GM08714 (cell line): ENCODE results near the gene IFRD1.
"Not testable (repeated sequence)": the region's sequence is repeated elsewhere in the genome, so short reads cannot be mapped to it uniquely, and the experiment has no call there.

Experiments used
- H3K4me3 ChIP-seq: fragments of 200-500 bp; sonication (Bioruptor generic); 2 replicates; pipeline ENCODE4 v1.5.1; 2014; ENCODE audit warnings: mild to moderate bottlenecking, low read length, inconsistent platforms
- ZNF274 ChIP-seq: IDR thresholded peaks from 2 replicates; pipeline ENCODE4 v1.6.1; 2012; ENCODE audit warnings: mild to moderate bottlenecking, low read depth, low read length

The IFRD1 gene

DNA sequence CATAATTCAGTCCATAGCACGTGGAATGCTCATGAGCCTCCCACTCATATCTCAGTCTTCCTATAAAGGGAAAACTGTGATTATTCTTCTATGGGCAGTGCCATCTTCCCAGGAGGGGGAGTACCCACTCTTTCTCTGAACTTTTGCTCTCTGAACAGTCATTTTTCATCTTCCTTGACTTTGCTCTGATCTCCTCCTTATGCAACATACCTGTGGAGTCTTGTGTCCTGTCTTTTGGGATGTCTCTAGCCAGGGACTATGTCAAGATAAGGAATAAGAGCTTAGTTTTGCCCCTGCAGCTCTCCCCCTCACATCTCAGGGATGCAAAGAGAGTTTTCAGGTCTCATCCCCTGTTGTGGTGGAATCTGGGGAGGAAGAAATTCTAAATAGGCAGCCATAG is 58.1 kb downstream of the IFRD1 start:
- no peak overlapping the region for H3K4me3 ChIP-seq
- TF ChIP-seq ZNF274, result no peak

DNA sequence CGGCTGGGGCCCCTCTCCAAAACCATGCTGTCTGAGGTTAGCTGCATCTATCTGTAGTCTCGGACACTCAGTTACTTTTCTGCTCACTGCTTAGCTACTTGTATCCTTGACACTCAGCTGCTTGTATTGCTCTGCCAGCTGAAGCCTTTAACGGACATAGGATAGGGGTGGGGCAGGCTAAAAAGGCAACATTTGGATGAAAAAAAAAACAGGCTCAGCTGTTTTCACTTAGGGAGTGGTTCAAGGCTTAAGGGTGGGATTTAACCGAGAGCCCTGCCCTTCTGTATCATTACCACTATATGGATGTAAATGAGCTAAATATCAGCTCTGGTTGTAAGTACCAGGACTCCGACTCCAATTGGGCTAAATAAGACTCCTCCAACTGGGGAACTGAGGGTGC is 59.1 kb downstream of the IFRD1 start:
- no peak overlapping the region for H3K4me3 ChIP-seq
- TF ChIP-seq ZNF274, result no peak

DNA sequence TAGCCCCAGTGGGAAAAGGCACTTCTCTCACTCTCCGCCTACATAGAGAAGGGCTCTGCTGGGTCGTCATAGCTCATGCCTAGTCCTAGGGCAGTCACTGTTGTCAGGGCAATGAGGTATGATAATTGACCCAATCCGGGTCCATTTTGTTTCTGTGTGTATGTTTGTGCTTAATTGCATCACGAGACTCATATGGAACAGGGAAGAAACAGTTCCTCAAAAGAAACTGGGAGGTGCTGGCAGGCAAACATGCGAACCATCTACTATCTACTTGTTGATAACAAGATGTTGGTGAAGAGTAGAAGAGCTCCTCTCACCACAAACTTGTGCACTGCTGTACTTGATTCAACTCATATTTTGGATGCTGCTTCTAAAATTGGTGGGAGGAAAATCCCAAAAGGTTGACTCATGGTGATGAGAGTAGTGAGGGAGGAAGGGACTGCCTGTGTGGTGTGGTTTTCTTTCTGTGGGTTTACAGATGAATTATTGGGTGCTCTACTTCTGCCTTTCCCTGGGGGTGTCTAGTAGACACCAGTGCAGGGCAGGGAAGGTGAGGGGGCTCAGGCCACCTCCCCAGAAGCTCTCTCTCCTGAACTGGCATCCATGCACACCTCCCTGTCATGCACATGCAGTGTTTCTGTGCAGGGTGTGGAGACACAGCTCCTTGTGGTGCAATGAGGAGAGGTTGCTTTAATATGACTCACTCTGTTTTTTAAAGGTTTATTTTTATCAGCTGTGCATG is 59.9 kb downstream of the IFRD1 start:
- no peak overlapping the region for H3K4me3 ChIP-seq
- no peak for TF ChIP-seq ZNF274

DNA sequence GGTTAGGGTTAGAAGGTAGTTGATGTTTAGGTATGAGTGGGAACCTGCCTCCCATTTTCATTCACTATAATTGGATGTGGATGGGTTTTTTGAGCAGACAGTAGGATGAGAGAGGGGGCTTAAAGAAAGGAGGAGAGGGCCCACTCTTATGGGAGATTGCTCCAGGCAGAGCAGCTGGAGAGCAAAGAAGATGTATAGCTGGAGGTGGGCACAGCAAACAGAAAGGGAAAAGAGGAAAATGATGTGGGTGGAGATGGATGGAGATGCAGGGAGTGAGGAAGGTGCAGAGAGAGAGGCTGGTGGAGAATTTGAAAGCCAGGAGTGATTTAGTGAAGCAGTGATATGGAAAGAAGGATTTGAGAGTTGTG is 60.5 kb downstream of the IFRD1 start:
- no peak overlapping the region for H3K4me3 ChIP-seq
- no peak for TF ChIP-seq ZNF274

DNA sequence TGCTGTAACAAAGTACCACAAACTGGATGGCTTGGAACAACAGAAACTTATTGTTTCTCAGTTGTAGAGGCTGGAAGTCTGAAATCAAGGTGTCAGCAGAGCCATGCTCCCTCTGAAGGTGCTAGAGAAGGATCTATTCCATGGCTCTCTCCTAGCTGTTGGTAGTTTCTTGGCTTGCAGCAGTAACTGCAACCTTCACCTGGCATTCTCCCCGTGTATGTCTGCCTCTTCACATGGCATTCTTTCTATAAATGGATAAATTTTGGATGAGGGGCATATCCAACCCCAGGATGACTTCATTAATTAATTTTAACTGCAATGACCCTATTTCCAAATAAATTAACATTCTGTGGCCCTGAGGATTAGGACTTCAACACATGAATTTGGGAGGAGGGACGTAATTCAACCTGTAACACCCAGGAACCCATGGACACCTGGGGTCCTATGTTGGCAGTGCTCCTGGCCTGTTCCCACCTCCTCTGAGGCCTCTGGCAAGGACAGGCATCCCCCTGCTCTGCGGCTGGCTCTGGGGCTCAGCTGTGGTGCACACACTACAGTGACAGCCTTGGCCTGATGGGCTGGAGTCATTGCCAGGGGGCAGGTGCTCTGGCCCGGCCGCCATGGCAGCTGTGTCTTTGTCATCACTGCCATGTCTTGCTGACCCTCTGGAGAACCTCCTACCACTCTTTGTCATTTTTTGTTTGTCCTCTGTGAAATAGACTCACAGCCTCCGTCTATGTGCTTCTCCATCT is 61.4 kb downstream of the IFRD1 start:
- TF ChIP-seq ZNF274, result no peak
- H3K4me3 ChIP-seq, result no peak overlapping the region

DNA sequence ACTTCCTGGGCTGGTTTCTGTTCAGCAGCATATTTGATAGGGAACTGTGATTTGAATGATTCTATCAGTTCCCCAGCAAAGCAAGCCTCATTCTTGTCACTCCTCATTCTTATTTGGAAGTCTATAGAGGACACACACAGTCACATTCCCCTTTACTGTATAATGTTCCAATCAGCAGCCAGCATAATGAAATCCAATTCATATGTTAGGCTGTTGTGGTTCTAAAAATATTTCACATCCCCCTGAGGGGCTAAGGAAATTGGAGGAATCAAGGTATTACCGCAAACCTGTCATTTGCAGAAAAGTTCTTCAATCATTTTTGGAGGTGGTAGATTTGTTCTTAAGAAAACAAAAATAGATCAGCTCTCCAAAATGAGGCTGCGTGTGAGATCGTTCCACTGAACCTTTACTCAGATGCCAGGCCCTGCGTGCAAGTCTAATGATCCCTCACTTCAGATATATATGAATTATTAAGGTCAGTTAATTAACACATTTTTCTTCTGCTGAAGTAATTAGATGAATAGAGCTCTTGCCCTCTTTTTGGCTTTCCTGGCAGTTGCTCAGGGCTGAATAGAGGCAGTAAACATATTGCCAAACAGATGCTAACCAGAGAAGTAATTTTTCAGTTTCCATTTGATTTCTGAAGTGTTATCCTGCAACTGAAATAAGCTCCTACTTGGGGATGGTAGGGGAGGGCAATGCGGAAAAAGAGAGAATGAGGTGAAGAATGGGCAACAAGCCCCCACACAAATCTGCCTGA is 62.4 kb downstream of the IFRD1 start:
- no peak for TF ChIP-seq ZNF274
- H3K4me3 ChIP-seq, result no peak overlapping the region

DNA sequence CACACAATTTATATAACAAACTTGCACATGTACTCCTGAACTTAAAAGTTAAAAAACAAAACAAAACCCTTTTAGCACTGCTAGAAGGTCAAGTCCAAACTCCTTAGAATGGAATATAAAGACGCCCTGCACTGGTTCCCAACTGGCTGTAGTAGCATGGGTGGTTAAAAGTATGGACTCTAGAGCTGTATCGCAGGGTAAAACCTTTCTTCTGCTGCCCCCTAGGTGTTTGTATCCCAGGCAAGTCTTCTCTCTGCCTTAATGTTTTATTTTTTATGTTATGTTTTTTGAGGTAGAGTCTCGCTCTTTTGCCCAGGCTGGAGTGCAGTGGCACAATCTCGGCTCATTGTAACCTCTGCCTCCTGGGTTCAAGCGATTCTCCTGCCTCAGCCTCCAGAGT is 65.7 kb downstream of the IFRD1 start:
- no peak for TF ChIP-seq ZNF274

DNA sequence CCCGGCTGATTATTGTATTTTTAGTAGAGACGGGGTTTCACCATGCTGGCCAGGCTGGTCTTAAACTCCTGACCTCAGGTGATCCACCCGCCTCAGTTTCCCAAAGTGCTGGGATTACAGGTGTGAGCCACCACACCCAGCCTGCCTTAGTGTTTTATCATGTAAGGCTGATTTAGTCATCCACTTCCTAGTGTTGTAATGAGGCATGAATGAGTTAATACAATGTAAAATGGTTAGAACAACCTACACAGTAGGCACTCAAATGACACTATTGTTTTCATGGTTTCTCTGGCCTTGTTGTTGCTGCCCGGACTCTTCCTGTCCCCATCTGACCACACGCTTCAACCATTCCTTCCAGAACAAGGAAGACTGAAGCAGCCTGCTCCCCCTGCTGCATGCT is 66.2 kb downstream of the IFRD1 start:
- not testable (repeated sequence) for H3K4me3 ChIP-seq

More for the DNA sequence above, 65.7 kb downstream of the IFRD1 start:
- H3K4me3 ChIP-seq, result no peak overlapping the region

DNA sequence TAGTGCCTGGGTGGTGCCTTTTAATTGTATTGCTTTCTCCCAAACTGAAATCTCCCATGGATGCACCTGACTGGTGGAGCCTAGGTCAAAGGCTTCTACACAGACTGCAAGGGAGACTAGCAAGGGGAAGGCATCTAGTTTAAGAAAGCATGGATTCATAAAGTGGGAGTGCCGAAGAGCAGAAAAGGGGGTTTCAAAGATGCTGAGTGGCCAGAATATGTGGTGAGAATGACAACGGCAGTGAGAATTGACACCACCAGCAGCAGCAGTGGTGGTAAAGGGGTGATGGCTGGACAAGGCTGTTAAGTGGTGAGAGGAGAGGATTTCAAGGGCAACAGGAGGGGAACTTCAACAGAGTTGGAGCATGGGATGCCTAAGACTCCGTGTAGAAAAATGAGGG is 67.2 kb downstream of the IFRD1 start:
- H3K4me3 ChIP-seq, result no peak overlapping the region
- TF ChIP-seq ZNF274, result no peak

DNA sequence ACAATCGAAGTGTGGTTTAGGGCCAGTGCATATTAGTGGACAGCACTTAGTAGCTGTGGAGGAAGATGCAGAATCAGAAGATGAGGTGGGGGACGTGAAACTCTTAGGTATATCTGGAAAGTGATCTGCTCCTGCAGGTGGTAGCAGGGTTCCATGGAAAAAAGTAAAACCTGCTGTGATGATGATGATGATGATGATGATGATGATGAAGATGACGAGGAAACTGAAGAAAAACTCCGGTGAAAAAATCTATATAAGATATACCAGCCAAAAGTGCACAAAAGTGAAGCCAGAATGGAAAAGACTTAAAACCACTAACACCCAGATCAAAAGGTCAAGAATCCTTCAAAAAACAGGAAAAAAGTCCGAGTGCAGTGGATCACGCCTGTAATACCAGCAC is 70.5 kb downstream of the IFRD1 start:
- no peak overlapping the region for H3K4me3 ChIP-seq
- no peak for TF ChIP-seq ZNF274

DNA sequence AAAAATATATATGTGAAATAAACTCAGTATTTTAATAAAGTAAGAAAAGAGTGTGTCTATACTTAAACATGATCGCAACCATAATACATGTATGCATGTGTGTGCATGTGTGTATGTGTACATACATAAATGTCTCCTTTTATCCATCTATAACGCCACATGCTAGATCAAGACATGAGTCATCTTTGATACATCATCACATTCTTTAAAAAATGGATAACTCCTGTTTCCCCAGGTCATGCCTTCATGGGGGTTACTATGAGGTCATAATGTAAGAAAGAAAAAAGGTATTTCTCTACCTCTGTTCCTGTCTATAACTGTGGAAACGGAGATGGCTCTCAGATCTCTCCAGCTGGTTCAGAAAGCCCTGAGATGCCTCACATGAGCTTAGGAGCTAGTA is 71.7 kb downstream of the IFRD1 start:
- no peak overlapping the region for H3K4me3 ChIP-seq
- TF ChIP-seq ZNF274, result no peak

DNA sequence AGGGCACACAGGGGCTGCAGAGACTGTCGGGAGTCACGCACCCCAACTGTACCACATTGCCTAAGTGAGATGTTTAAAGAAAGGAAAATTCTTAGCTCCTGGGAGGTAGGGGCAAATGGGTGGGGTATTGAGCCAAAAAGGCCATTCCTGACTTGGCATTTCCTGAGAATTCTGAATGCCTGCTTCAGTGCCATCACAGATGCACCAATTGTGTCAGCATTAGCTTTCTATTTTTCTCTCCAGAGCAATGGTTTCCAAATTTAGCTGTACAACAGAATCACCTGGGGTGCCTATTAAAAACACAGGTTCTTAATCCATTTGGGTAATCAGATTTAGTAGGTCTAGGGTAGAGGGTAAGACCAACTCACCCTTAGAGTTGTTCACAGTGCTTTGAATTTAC is 73.6 kb downstream of the IFRD1 start:
- TF ChIP-seq ZNF274, result no peak
- no peak overlapping the region for H3K4me3 ChIP-seq
